Measurements from ENCODE around the gene ERI3.

ERI3 gene, protein sequence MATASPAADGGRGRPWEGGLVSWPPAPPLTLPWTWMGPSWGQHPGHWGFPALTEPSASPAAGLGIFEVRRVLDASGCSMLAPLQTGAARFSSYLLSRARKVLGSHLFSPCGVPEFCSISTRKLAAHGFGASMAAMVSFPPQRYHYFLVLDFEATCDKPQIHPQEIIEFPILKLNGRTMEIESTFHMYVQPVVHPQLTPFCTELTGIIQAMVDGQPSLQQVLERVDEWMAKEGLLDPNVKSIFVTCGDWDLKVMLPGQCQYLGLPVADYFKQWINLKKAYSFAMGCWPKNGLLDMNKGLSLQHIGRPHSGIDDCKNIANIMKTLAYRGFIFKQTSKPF

DNA sequence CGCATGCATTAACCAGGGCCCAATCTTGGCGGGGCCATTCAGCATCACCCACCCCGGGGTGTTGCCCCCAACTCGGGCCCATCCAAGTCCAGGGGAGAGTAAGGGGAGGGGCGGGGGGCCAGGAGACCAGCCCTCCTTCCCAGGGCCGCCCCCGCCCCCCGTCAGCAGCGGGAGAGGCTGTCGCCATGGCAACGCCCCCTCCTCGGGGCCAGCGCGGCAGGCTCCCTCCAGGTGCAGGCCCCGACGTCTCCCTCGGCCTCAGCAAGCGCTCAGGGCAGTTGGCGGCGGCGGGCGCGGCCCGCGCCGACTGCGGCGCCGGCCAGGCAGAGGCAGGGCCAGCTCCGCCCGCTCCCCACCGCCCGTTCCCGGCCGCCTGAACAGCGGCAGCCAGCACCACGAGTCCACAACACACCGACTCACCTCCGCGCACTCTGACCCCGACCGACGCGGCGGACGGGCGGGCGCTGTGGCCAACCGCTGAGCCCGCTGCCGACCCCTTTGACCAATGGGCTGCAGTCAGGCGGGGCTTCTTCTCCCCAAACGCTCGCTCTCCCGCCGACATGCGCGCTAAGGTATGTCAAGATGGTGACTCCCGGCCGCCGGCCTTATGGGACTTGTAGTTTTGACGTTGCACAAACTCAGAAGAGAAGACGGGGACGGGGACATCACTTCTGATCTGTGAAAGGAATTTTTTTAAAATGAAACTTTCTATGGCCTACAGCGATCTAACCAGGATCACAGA lies at the start of gene ERI3:
TSS of gene ERI3 (minus strand) at position 418 of the 742 bp plus-strand sequence. CDS start at position 187, 231 bp downstream.
- DNase-seq: peak; percentile 98

DNA sequence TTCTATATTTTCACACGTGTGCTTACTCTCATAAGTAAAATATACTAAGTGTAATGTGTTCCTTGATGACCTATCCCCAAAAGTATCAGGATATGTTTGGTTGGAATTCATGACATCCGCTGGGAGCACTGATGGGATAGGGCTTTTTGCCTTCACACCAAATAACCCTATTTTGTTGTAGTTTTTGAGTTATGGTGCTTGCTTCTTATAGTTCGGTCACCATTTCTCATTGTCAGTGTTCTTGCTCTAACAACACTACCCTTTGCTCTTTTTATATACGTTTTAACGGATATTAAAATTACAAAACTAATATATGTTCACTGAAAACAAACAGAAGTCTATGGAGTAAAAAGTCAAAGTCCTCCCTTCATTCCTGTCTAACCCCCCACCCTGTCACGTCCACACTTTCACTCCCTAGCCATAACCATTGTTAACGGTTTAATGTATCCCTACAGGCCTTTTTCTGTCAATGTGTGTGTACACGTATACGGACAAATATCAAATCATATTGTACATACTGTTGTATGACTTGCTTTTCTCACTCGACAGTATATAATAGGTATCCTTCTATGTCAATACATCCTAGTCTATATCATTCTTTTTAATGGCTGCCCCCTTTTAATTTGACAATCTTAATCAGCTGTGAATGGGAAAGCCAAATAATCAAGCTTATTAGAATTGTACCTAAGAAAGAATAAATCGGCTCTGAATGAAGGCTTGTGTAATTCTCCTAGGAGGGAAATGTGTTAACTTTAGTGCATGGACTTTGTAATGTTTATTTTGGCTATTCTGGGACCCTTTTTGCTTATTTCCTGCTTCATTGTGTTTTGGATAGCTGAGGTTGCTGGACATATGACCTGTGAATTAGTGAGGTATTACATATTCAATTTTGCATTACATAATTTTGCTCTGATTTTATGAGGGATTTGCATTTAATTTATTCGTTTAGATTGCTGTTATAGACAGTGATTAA lies 46.5 kb upstream of the ERI3 start:
- DNase-seq: no peak

DNA sequence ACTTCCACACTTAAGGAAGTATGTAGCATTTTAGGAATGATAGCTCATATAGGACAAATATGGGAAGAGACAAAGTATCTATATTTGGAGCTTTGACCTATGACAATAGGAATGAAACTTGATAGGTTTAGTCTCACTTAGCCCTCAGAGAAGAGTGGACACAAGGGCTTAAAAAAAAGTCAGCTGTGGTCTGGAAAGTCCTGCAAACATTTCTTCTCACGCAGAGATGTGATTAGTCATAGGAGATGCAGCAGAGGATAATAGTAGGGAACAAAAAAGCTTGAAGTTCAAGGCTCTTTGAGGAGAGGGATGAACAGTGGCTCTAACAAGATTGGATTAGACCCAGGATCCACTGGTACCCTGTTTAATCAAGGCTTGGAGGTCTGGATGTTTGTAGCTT lies 35.2 kb upstream of the ERI3 start:
- DNase-seq: no peak

DNA sequence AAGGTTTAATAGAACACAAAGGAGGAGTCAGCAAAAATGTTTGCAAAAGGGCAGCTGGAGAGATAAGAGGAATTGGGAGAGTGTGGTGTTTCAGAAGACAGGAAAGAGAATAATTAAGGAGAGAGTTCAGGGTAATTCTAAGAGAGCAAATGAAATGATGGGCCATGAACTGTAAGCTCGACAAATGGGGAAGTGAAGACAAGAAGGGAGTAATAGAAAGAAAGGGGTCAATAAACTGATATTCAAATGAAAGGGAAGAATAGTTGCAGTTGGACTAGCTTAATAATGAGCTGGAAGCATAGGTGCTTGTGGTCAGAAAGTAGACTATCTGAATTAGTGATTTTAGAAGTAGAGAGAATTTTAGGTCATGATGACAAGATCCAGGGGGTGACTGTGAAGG lies 34.4 kb upstream of the ERI3 start:
- DNase-seq: no peak

DNA sequence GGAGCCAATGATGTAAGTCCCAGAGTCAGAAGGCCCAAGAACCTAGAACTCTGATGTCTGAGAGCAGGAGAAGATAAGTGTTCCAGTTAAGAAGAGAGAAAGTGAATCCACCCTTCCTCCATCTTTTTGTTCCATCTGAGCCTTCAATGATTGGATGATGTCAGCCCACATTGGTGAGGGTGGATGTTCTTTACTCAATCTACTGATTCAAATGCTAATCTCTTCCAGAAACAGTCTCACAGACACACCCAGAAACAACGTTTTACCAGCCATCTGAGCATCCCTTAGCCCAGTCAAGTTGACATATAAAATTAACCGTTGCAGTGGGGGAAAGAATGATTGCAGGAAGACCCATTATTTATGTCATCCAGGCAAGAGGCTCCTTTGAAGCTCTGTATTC lies 33.5 kb upstream of the ERI3 start:
- no peak for DNase-seq

DNA sequence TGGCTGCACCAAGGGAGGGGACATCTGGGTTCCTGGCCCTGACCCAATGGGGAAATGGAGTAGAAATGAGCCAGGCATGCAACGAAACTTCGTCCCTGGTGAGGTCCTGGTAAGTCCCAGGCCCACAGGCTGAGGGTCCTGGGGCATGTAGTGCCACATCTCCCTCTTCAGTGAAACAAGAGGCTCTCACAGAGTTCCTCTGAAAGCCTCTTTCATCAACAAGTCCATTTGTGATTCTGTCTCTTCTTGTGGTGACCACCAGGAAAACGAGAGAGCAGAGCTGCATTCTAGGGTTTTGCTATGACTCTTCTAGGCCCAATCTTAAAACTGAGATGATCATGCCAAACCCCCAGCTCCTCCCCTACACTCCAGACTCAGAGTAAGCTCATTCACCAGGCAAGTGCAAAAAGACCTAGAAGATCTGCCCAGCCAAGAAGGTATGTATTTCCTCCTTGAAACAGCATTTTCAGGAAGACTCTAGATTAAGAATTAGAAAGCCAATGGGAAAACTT lies 25.7 kb upstream of the ERI3 start:
- no peak for DNase-seq

DNA sequence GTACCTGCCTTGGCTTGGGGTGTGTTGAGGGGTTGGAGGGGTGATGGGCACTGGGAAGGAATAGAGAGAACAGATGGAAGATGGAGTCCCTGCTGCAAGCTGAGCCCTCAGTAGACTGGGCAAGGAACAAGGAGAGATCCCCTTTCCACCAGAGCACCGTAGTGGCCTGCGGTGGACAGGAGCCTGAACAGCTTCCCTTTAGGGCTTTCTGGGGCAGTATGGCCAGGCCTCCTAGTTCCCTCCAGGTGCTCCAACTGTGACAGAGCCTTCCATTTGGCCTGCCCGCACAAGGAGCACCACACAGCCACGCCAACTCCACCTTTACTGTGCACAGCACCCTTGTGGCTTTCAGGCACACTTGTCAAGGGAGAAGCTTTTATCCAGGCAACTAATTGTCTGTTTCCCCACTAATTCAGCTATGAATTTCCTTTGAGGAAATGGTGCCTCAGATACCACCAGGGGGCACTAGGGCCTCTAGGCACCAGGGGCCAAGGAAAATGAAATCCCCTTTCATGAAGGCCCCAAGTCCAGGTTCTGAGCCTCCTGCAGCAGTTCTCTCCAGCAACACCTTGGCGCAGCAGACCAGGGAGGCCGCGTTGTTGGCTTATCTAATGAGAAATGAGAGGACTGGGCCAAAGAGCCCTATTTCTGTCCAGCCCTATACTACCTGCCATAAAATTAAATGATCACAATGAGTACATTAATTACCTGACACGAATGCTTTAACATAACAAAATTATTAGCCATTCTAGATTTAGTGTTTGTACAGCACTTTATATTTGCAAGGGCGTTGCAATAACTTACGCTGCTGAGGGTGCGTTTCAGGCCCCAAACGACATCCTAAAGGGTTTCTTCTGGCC lies 23.1 kb upstream of the ERI3 start:
- peak; percentile 53 for DNase-seq

DNA sequence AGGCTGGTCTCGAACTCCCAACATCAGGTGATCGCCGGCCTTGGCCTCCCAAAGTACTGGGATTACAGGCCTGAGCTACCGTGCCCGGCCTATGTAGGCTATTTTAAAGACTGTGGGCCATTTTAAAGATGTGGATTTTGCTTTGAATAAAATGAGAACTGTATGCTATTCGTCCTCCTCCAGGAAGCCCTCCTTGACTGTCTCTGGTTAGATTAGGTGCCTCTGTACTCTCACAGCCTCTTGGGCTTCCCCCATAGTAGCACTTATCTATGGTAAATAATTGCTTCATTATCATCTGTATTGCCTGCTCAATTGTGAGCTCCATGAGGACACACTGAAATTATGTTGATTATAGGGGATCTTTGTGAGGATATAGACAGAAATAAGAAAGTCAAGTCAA lies 20.5 kb upstream of the ERI3 start:
- no peak for DNase-seq

DNA sequence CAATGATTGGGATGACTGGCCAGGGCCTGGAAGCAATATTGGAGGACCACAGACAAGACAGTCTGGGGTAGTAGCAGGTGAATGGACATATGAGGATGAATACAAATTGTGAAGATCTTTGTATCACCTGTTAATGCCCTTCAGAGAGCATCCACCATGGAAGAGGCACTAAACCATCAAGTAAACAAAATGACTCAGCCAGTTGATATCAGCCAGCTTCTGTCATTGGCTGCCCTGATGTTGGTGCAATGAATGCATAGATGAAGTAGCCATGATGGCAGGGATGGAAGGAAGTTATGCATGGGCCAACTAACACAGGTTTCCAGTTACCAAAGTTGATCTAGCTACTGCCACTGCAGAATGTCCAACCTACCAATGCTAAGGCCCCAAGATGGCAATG lies 16.1 kb upstream of the ERI3 start:
- DNase-seq: no peak

DNA sequence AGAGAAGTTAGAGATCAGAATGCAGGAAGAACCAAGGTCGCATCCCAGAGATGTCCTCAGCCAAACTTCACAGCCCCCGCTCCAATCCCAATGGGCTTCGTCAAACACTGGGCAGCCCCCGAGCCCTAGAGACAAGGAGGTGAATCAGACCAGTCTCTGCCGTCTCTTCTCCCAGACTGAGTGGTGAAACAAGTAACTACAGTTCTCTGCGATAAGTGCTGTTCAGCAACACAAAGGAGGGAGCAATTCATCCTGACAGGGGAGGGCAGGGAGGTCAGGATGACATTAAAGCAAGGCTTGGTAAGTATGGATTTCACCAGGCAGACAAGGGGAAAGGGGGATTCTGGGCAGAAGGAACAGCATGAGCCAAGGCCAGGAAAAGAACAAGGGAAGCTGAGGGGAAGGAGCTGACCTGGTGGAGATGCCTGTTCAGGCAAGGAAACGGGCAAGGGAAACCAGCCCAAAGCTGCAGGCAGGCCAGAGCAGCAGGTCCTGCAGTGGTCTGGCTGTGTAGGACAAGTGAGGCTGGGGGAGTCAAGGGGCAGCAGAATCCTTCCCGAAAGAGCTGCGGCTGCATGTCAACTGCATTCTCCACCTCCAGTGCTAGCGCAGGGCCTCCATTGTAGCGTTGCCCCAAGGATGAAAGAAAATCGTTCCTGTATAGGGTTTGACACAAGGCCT lies 13.6 kb upstream of the ERI3 start:
- DNase-seq: no peak

DNA sequence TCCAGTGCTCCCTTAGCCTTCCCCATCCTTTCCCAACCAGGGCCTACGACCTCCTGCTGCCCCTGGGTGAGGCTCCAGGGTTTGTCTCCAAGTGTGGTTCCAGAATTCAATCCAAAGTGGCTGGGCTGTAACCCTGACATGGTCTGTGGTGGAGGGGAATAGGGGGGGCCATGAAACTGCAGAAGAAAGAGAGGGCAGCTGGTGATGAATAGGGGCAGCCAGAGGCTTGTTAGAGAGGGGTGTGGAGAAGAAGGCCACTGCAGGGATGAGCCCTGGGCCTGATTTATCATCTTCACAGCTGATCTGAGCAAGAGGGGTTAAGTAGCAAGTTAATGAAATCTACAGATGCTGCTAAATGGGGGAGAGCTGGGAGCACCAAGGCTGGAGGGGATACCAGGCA lies 12.9 kb upstream of the ERI3 start:
- DNase-seq: no peak

DNA sequence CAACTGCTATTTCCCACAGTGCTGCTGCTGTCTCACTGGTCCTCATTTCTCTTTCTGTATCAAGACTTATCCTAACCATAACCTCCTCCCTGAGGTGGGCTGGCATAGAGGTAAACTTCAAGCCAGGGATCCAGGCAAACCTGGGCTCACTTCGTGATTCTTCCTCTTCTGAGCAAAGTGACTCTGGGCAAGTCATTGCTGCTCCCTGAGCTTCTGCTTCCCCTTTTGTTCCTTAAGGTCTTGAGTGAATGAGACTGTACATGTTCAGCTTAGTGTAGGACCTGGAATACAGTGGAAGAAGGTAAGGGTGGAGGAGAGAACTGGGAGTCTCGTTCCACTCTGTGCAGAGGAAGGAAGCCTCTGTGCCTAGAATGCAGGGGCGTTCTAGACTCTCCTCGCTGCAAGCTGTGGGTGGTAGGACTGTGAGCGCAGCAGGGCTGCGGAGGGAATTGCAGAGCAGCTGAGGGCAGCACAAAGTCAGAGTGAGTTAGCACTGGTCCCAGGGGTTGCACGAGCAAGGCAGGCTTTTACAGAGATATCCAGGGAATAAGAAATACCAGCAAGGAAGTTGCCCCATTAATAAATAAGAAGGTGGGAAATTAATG lies 11.4 kb upstream of the ERI3 start:
- no peak for DNase-seq

DNA sequence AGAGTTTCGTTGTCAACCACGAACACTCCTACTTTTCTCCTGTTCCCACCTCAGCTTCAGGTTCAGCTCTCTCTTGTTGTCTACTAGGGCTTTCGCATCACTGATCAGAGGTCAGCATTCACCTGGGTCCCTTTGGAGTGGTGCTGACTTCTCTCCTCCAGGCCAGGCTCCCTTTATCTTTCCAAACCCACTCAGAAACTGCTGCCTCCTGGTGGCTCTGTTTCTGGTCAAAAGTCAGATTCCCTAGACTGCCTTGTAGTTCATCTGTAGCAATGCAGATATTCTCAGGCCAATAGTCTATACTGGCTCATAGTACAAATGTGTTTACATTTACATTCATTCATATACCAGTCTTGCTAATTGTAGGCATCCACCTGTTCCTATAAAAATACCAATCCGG lies 6.4 kb upstream of the ERI3 start:
- DNase-seq: no peak

DNA sequence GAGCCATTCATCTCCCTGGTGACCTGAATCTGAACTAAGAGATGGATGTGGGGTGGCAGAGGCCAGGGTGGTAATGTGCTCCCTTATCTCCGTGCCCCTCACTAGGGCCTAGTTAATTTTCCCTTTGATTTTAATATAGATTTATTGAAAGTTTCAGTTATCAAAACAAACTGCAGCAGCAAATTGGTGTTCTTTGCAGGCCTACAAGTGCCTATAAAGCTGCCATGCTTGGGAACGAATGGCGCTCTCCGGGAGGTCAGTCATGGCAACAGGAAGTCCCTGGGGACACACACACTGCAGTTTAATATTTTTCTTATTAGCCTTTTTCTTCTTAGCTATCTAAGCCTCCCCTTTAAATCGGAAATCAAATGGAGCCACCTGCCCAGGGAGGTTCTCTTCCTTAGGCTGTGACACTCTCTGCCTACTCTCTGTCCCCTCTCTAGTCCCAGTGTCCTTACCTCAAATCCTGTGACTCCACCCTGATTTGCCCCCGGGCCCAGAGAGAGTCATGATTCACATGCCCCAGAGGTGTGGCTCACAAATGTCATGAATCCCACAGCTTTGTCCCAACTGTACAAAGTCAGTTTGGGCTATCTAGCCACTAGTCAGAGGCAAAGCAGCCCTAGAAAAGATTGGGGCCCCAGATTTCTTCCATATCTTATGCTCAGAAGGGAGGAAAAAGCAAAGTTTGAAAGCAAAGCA lies 4.3 kb upstream of the ERI3 start:
- DNase-seq: no peak

DNA sequence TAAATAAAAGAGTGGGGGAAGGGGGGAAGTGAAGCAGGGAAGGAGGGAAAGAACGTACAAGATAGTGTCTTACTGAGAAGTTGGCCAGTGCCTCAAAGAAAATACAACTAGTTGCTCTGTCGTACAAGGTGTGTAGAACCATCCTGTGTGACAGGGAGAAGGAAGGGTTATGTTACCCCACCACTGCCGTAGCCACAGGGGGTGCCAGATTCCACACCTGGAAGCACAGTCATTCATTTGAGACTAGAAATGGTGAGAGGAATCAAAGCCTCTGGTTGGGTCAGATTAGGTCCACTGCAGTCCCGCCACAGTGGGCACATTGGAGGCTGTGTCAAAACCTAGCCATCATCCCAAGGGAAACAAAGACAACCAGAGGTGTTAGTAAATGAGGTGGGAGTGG lies 2.7 kb upstream of the ERI3 start:
- DNase-seq: no peak

DNA sequence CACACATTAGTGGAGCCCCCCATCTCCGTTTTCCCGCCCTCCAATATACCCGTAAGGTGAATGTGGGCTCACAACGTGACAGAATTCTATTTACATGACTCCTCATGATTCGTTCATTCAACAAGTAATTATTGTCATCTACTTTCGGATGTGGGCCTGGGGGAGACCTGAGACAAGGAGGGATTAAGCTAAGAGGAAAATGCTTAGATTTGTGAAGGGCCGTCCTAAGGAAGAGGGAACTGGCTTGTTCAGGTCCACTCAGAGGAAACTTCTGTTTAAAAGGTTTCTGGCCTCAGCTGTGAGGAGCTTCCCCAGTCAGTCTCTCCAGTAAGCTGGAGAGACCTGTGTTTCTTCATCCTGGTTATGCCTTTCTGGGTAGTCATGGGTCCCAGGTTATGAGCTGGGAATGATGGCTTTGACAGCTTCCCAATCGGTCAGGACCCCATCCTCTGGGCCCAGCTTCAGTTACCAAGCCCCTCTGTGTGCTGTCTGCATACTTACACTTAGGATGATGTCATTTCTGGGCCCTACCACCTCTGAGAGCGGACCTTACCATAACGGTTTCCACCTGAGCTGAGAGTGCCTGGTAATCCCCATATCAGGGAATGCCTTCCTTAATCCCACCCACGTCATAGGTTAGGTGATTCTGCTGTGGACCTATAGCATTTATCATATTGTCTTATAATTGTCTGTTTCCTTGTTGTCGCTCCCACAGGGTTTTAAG lies 687 bp upstream of the ERI3 start:
- DNase-seq: no peak

DNA sequence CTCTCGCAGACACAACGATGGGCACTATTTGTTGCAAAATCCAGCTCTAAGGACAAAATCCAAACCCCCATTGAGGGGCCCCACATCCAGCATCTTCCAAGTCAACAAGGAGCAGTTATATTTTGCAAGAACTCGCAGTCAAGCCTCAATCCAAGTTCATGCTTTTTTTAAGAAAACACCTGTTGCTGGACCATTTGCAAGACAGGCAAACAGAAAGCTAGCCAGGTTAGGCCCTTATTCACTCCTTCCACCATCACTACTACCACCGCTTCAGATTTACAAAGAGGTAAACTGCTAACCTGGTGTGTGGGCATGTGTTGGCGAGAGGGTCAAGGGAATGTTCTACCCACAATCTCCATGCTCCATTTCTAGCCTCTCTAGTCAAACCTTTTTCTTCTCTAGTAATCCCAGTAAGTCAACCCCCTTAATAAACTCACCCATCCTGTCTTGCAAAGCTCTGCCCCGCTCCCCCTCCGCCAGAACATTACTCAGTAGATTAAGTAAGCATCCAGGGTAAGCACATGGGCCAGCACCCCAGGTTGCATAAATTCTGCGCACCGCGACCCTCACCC lies 703 bp downstream of the ERI3 start:
- no peak for DNase-seq

DNA sequence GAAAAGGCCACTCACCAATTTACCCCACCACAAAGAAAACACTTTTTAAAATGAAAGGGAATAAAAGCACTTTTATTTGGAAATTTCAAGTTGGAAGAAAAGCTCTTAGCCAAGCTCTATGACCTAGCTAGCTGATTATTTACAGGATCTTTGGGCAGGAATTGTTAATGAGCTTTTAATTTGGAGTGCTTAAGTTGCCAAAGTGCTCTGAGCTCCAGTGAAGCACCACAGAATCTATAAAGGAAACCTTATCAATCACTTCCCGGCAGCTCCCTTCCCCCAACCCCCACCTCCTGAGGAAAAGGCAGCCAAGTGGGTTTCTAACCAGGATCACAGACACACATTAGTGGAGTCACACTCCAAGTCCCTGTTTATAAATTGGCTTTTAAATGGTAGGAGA lies 1.5 kb downstream of the ERI3 start:
- no peak for DNase-seq

DNA sequence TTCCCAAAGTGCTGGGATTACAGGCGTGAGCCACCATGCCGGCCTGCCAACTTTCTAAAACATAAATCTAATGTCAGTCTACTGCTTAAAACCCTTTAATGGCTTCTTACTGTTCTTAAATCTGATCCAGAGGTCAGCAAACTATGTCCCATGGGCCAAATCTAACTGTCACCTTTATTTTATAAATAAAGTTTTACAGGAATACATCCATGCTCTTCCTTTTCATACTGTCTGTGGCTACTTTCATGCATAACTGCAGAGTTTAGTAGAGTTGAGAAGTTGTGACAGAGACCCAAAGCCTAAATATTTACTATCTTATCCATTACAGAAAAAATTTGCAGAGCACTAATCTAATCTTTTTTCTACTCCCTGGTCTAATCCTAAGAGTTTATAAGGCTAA lies 3.8 kb downstream of the ERI3 start:
- no peak for DNase-seq

Data from midbrain (tissue), 1 donor.